B cell (primary cell): ENCODE data around the gene CARMIL1. TPM values are rescaled to one million over a fixed set of nuclear protein-coding genes. Genes with fewer than 3 reads are reported as not detected.
A peak's percentile ranks its signal among the peaks of the same experiment; 100 is the strongest.

Source experiments
- ATAC-seq: fragments of 200-7000 bp; cut with Tn5 transposase; one replicate; pipeline ENCODE4 v1.10.0; 2021; ENCODE audit warnings: low read depth, mild to moderate bottlenecking, moderate number of reproducible peaks, moderate library complexity
- CTCF ChIA-PET: fragments of 350-600 bp; sonication (Branson Sonifier 250); formaldehyde crosslinking; loops from one replicate; lab custom pipeline; 2021; ENCODE audit warnings: antibody characterized with exemption, inconsistent platforms; lab: Charles Lee
- POLR2A ChIA-PET: fragments of 350-600 bp; sonication (Branson Sonifier 250); formaldehyde crosslinking; loops from one replicate; lab custom pipeline; 2021; ENCODE audit warnings: antibody characterized with exemption; lab: Charles Lee
- DNase-seq: peaks from one replicate; pipeline ENCODE4 v3.0.0; 2013
- H2AFZ ChIP-seq: 2 replicates; pipeline ENCODE4 v1.6.1; 2012; ENCODE audit warnings: mild to moderate bottlenecking, low read depth, low read length; ENCODE audit not compliant: insufficient read depth, poor library complexity, severe bottlenecking
- H3K27ac ChIP-seq, 2 donors: 1 replicate in 1 of 2; 2 replicates in 1 of 2; pipeline ENCODE4 v1.5.1; 2012 to 2013; ENCODE audit warnings: low read length in 2 of 2, mild to moderate bottlenecking in 2 of 2, moderate library complexity in 1 of 2
- H3K27me3 ChIP-seq, 4 experiments: fragments of 200-600 bp in 1 of 4; sonication (generic) in 1 of 4; replicated peaks in 1 of 4; 1 replicate in 2 of 4; 2 replicates in 2 of 4; pipeline versions ENCODE4 v1.6.1 to v1.7.0; 2013 to 2016; ENCODE audit warnings: low read length in 3 of 4, mild to moderate bottlenecking in 2 of 4, mixed read lengths in 1 of 4, moderate library complexity in 1 of 4; ENCODE audit not compliant: insufficient read depth in 4 of 4, control insufficient read depth in 3 of 4; ENCODE audit errors: control extremely low read depth in 1 of 4
- H3K36me3 ChIP-seq, 2 experiments: replicated peaks in 1 of 2; 1 replicate in 1 of 2; 2 replicates in 1 of 2; pipeline versions ENCODE4 v1.6.1 to v1.7.1; 2013; ENCODE audit warnings: low read length in 1 of 2; ENCODE audit not compliant: insufficient read depth in 2 of 2, control insufficient read depth in 1 of 2; ENCODE audit errors: control extremely low read depth in 1 of 2, extremely low read depth in 1 of 2
- H3K4me1 ChIP-seq, 2 donors: fragments of 200-600 bp in 1 of 2; sonication (generic) in 1 of 2; 1 replicate in 1 of 2; 2 replicates in 1 of 2; pipeline versions ENCODE4 v1.5.1 to v1.6.1; 2013 to 2017; ENCODE audit warnings: low read length in 2 of 2; ENCODE audit not compliant: control insufficient read depth in 2 of 2, insufficient read depth in 2 of 2
- H3K4me2 ChIP-seq: replicated peaks from 2 replicates; pipeline ENCODE3; 2012; ENCODE audit warnings: mild to moderate bottlenecking, low read depth, low read length; ENCODE audit not compliant: poor library complexity, severe bottlenecking
- H3K4me3 ChIP-seq, 5 experiments: fragments of 200-600 bp in 1 of 5; sonication (generic) in 1 of 5; 1 replicate in 3 of 5; 2 replicates in 2 of 5; pipeline versions ENCODE4 v1.5.1 to v1.7.0; 2011 to 2016; ENCODE audit warnings: low read length in 4 of 5, mild to moderate bottlenecking in 4 of 5, low read depth in 2 of 5, control low read depth in 1 of 5, moderate library complexity in 1 of 5; ENCODE audit not compliant: insufficient read depth in 1 of 5; ENCODE audit errors: control extremely low read depth in 1 of 5, extremely low read depth in 1 of 5
- H3K79me2 ChIP-seq: fragments of 200-600 bp; sonication (generic); one replicate; pipeline ENCODE4 v1.6.0; 2016; ENCODE audit warnings: low read length; ENCODE audit not compliant: control insufficient read depth, insufficient read depth
- H3K9ac ChIP-seq: fragments of 200-600 bp; sonication (generic); 2 replicates; pipeline ENCODE4 v1.6.1; 2017; ENCODE audit warnings: mild to moderate bottlenecking, low read length, moderate library complexity
- H3K9me3 ChIP-seq, 3 donors: one replicate each; pipeline versions ENCODE4 v1.6.1 to v1.7.1; 2013; ENCODE audit warnings: low read length in 2 of 3; ENCODE audit not compliant: control insufficient read depth in 2 of 3, insufficient read depth in 1 of 3; ENCODE audit errors: control extremely low read depth in 1 of 3
- H4K20me1 ChIP-seq: 2 replicates; pipeline ENCODE4 v1.6.0; 2012; ENCODE audit warnings: mild to moderate bottlenecking, low read length; ENCODE audit not compliant: insufficient read depth, control insufficient read depth, poor library complexity, severe bottlenecking
- H3K27ac Mint-ChIP-seq: one replicate; pipeline ENCODE4 v1.8.0; 2021; ENCODE audit warnings: mixed read lengths
- H3K27me3 Mint-ChIP-seq: one replicate; pipeline ENCODE4 v1.8.0; 2021; ENCODE audit warnings: mixed read lengths
- H3K4me1 Mint-ChIP-seq: one replicate; pipeline ENCODE4 v1.8.0; 2021; ENCODE audit warnings: mixed read lengths
- H3K4me3 Mint-ChIP-seq: one replicate; pipeline ENCODE4 v1.8.0; 2021; ENCODE audit warnings: mixed read lengths
- H3K9me3 Mint-ChIP-seq: one replicate; pipeline ENCODE4 v1.8.0; 2022; ENCODE audit warnings: mixed read lengths; ENCODE audit not compliant: insufficient read depth
- EZH2 ChIP-seq: IDR thresholded peaks from 2 replicates; pipeline ENCODE4 v1.6.1; 2012; ENCODE audit warnings: borderline replicate concordance, low read depth, mild to moderate bottlenecking, moderate library complexity, low read length; ENCODE audit not compliant: insufficient read depth, poor library complexity, severe bottlenecking
- WGBS: methylation state at CpG from one replicate; pipeline ENCODE4 v1.1.5; 2013; ENCODE audit warnings: missing lambda C conversion rate; ENCODE audit not compliant: insufficient coverage; 5-methylcytosine and 5-hydroxymethylcytosine counted together
- intact Hi-C: fragments of 100-400 bp; cut with micrococcal nuclease; formaldehyde crosslinking; loops from one replicate; pipeline ENCODE4 v1.10.0; 2022
- polyA plus RNA-seq: library from polyadenylated mRNA; depleted of rRNA; stranded (reverse); fragments of >200 nt; gene quantifications from 2 replicates; pipeline ENCODE4 v1.2.3, GENCODE V29; 2012
- total RNA-seq, 2 donors: library from RNA; stranded (reverse); fragments of 120-200 nt in 1 of 2; gene quantifications; 1 replicate in 1 of 2; 2 replicates in 1 of 2; pipeline versions ENCODE4 v1.2.3 to v1.2.4, GENCODE V29; 2013 to 2022
- TF ChIP-seq, protein P1 (sequence below): fragments of 200-600 bp; IDR thresholded peaks from one replicate; pipeline ENCODE4 v1.8.0; 2022; ENCODE audit warnings: antibody characterized with exemption, mild to moderate bottlenecking

CARMIL1 gene
- total and polyA plus RNA-seq, 2 donors (not counting 1 experiment from before 2014, with no cell fraction given), result 7.5 to 11.0 TPM

DNA sequence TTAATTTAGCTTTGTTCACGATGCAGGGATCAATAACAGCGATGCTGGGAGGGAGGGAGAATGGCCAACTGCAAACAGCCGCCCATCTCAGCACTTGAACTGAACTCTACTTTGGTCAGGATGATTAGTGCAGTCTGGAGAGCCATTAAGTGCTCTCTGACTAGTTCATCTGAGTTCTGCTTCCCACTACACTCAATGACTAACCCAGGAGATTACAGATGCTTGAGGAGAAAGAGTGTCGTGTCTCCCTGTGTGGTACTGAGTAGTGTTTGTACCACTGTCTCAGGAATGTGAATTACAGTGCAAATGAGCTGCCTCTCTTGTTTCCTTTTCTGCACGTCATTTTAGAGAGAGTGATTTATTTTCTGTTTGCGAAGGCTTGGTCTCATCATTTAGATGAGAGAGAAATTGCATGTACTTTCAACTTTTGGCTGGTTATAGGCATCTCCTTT is 23.5 kb downstream of the CARMIL1 start:
- Histone ChIP-seq H4K20me1 (no peaks in the 10 kb centered on the region), H3K4me2 (peak overlapping the region; percentile 21), H3K9me3 (no peaks in the 10 kb centered on the region), H3K27me3 (no peaks in the 10 kb centered on the region), H3K36me3 (no peaks in the 10 kb centered on the region), H3K79me2 (peaks cover 14% of the 10 kb centered on the region), H3K4me3 (no peak overlapping the region), H3K4me1 (peaks cover 42 to 44% of the 10 kb centered on the region in 2 donors), H3K27ac (no peak overlapping the region), H3K9ac (no peak overlapping the region), H2AFZ (no peak overlapping the region)
- Mint-ChIP-seq H3K4me3 (peak overlapping the region; percentile 12), H3K27me3 (peaks cover 3% of the 10 kb centered on the region), H3K4me1 (peaks cover 51% of the 10 kb centered on the region), H3K27ac (peak overlapping the region; percentile 28), H3K9me3 (no peaks in the 10 kb centered on the region)
- TF ChIP-seq, protein P1, sequence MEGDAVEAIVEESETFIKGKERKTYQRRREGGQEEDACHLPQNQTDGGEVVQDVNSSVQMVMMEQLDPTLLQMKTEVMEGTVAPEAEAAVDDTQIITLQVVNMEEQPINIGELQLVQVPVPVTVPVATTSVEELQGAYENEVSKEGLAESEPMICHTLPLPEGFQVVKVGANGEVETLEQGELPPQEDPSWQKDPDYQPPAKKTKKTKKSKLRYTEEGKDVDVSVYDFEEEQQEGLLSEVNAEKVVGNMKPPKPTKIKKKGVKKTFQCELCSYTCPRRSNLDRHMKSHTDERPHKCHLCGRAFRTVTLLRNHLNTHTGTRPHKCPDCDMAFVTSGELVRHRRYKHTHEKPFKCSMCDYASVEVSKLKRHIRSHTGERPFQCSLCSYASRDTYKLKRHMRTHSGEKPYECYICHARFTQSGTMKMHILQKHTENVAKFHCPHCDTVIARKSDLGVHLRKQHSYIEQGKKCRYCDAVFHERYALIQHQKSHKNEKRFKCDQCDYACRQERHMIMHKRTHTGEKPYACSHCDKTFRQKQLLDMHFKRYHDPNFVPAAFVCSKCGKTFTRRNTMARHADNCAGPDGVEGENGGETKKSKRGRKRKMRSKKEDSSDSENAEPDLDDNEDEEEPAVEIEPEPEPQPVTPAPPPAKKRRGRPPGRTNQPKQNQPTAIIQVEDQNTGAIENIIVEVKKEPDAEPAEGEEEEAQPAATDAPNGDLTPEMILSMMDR, result no peak
- TF ChIP-seq EZH2, result no peak
- 0% methylated on average over 1 of the region's 6 CpGs for WGBS
- CTCF ChIA-PET, result interaction anchor here (0.7 kb wide), 1 partner anchor 32 kb away, joined by 3 read pairs; no protein-coding TSS in a partner anchor
- ATAC-seq (no peak), DNase-seq (no peak)
- intact Hi-C loops, result no loop called here
- POLR2A ChIA-PET, result no interaction called here

DNA sequence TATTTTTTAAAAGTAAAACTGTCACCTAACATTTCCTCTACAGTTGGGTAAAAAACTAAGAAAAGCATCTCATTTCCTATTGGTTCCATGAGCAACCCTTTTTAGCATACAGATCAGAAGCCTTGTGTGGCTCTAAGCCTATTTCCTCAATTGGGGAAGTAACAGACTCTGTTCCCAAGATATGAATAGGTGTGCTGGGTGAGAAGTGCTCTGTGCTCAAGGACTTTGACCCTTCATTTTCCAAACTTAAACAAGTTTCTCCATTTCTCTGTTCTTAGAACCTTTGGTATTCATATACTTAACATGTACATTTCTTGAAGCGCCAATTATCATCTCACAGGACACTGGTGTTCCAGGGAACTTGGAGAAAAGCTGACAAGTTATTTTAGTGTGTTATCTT is 24.1 kb downstream of the CARMIL1 start:
- peaks cover 20% of the 10 kb centered on the region for H3K79me2 ChIP-seq
- peaks cover 38 to 43% of the 10 kb centered on the region in 2 donors for H3K4me1 ChIP-seq
- TF ChIP-seq, protein P1, result no peak
- TF ChIP-seq EZH2, result no peak
- intact Hi-C loops, result no loop called here
- H2AFZ ChIP-seq, result no peak overlapping the region
- DNase-seq, result no peak
- ATAC-seq, result no peak
- H3K27me3 ChIP-seq, result no peaks in the 10 kb centered on the region
- H3K9me3 ChIP-seq, result no peaks in the 10 kb centered on the region
- no peak overlapping the region for H3K9ac ChIP-seq
- ChIA-PET CTCF (no interaction called here), POLR2A (no interaction called here)
- H3K4me2 ChIP-seq, result peak overlapping the region; percentile 21
- peaks cover 3% of the 10 kb centered on the region for H3K27me3 Mint-ChIP-seq
- H3K4me3 Mint-ChIP-seq, result no peak overlapping the region
- no peak overlapping the region for H3K27ac ChIP-seq
- no peaks in the 10 kb centered on the region for H3K36me3 ChIP-seq
- H3K4me3 ChIP-seq, result no peak overlapping the region
- WGBS, result no CpG with 5 or more reads among the region's 1 CpG
- H3K4me1 Mint-ChIP-seq, result peaks cover 45% of the 10 kb centered on the region
- H4K20me1 ChIP-seq, result no peaks in the 10 kb centered on the region
- no peak overlapping the region for H3K27ac Mint-ChIP-seq
- H3K9me3 Mint-ChIP-seq, result no peaks in the 10 kb centered on the region
